SU-DHL-6 (cell line): Measurements from ENCODE around the gene OTULIN.

Source experiments
- H2AFZ ChIP-seq: fragments of 200-600 bp; sonication (generic); 2 replicates; pipeline ENCODE4 v1.6.1; 2014; ENCODE audit warnings: low read depth, mild to moderate bottlenecking, moderate library complexity, mixed read lengths, antibody characterized with exemption, low read length; ENCODE audit not compliant: severe bottlenecking
- H3F3A ChIP-seq: fragments of 200-600 bp; shearing (Covaris generic); 2 replicates; pipeline ENCODE4 v1.6.0; 2016; ENCODE audit warnings: antibody characterized with exemption, mild to moderate bottlenecking; ENCODE audit not compliant: insufficient read depth
- H3K27ac ChIP-seq: fragments of 200-600 bp; sonication (generic); 2 replicates; pipeline ENCODE4 v1.5.1; 2016; ENCODE audit warnings: low read depth, mild to moderate bottlenecking, low read length, moderate library complexity, mixed read lengths
- H3K27me3 ChIP-seq: fragments of 200-600 bp; sonication (generic), shearing (Covaris generic); 2 replicates; pipeline ENCODE4 v1.6.0; 2014; ENCODE audit warnings: mild to moderate bottlenecking, low read length
- H3K36me3 ChIP-seq: fragments of 200-600 bp; sonication (generic); 2 replicates; pipeline ENCODE4 v1.6.1; 2014; ENCODE audit warnings: mild to moderate bottlenecking, low read length, mixed read lengths
- H3K4me2 ChIP-seq: fragments of 300-600, 200-600 bp; shearing (Covaris generic), sonication (generic); 2 replicates; pipeline ENCODE4 v1.6.0; 2014; ENCODE audit warnings: low read length, low read depth, mild to moderate bottlenecking; ENCODE audit not compliant: poor library complexity, severe bottlenecking
- H3K4me3 ChIP-seq: fragments of 200-600 bp; sonication (generic); 2 replicates; pipeline ENCODE4 v1.5.1; 2014; ENCODE audit warnings: antibody characterized with exemption, low read length, mild to moderate bottlenecking, mixed read lengths; ENCODE audit not compliant: insufficient read depth, poor library complexity, severe bottlenecking
- H3K79me2 ChIP-seq: fragments of 200-600 bp; sonication (generic); 2 replicates; pipeline ENCODE4 v1.6.1; 2014; ENCODE audit warnings: mild to moderate bottlenecking, low read length, moderate library complexity; ENCODE audit not compliant: insufficient read depth
- H3K9ac ChIP-seq: fragments of 200-600 bp; sonication (generic); 2 replicates; pipeline ENCODE4 v1.7.0; 2014; ENCODE audit warnings: mild to moderate bottlenecking, low read length
- H3K9me2 ChIP-seq: fragments of 200-600 bp; sonication (generic); replicated peaks from 2 replicates; pipeline ENCODE4 v1.6.1; 2014; ENCODE audit warnings: low read length; ENCODE audit not compliant: insufficient read depth
- H3K9me3 ChIP-seq: fragments of 200-600 bp; sonication (generic); 2 replicates; pipeline ENCODE4 v1.6.1; 2014; ENCODE audit warnings: low read length, mixed read lengths; ENCODE audit not compliant: insufficient read depth
- H4K20me1 ChIP-seq: fragments of 200-600 bp; sonication (generic); 2 replicates; pipeline ENCODE4 v1.6.1; 2014; ENCODE audit warnings: low read depth, mild to moderate bottlenecking, antibody characterized with exemption, low read length, moderate library complexity, mixed read lengths
- CTCF ChIP-seq: fragments of 200-600 bp; sonication (generic); IDR thresholded peaks from one replicate; pipeline ENCODE4 v1.5.1; 2017; ENCODE audit warnings: antibody characterized with exemption, mild to moderate bottlenecking, low read length, moderate library complexity; ENCODE audit not compliant: insufficient read depth, poor library complexity, severe bottlenecking
- EZH2phosphoT487 ChIP-seq: fragments of 200-600 bp; sonication (generic), shearing (Covaris generic); conservative IDR thresholded peaks from 2 replicates; pipeline ENCODE4 v1.6.1; 2018; ENCODE audit warnings: mild to moderate bottlenecking, antibody characterized with exemption, low read length, moderate library complexity, mixed read lengths

OTULIN gene

GRCh38 chr5:14674983-14675854, 10.7 kb downstream of the OTULIN start:
- no peaks in the 10 kb centered on the region for H3K27me3 ChIP-seq
- no peaks in the 10 kb centered on the region for H3K9me3 ChIP-seq
- H4K20me1 ChIP-seq, result peaks cover 5% of the 10 kb centered on the region; the same call in 1 of the 2 replicates
- H3K4me3 ChIP-seq, result peak overlapping the region; percentile 42
- peak overlapping the region; percentile 91 for H3K4me2 ChIP-seq
- peak overlapping the region; percentile 32 for H2AFZ ChIP-seq
- peaks cover 17% of the 10 kb centered on the region; the same call in 1 of the 2 replicates for H3K36me3 ChIP-seq
- no peaks in the 10 kb centered on the region for H3K9me2 ChIP-seq
- peaks cover 28% of the 10 kb centered on the region for H3F3A ChIP-seq
- peak overlapping the region; percentile 86 for H3K27ac ChIP-seq
- TF ChIP-seq CTCF (no peak), EZH2phosphoT487 (no peak)
- peak overlapping the region; percentile 58 for H3K9ac ChIP-seq
- H3K79me2 ChIP-seq, result peaks cover 97% of the 10 kb centered on the region

GRCh38 chr5:14675865-14676300, 11.4 kb downstream of the OTULIN start:
- H3K9me3 ChIP-seq, result no peaks in the 10 kb centered on the region
- peaks cover 19% of the 10 kb centered on the region; the same call in 1 of the 2 replicates for H3K36me3 ChIP-seq
- no peaks in the 10 kb centered on the region for H3K9me2 ChIP-seq
- peaks cover 95% of the 10 kb centered on the region for H3K79me2 ChIP-seq
- H3K9ac ChIP-seq, result peak overlapping the region; percentile 58
- H3K27me3 ChIP-seq, result no peaks in the 10 kb centered on the region
- H2AFZ ChIP-seq, result peak overlapping the region; percentile 32
- H3K27ac ChIP-seq, result peak overlapping the region; percentile 86
- peaks cover 2% of the 10 kb centered on the region; the same call in 1 of the 2 replicates for H4K20me1 ChIP-seq
- peaks cover 28% of the 10 kb centered on the region for H3F3A ChIP-seq
- H3K4me2 ChIP-seq, result peak overlapping the region; percentile 91
- H3K4me3 ChIP-seq, result peak overlapping the region; percentile 42
- TF ChIP-seq EZH2phosphoT487 (no peak), CTCF (no peak)

GRCh38 chr5:14676320-14676719, 11.8 kb downstream of the OTULIN start:
- H2AFZ ChIP-seq, result no peak overlapping the region
- H3K9ac ChIP-seq, result peak overlapping the region; percentile 58

More at GRCh38 chr5:14676320-14676719, 11.8 kb downstream of the OTULIN start:
- Histone ChIP-seq H3K27me3 (no peaks in the 10 kb centered on the region), H3K79me2 (peaks cover 91% of the 10 kb centered on the region), H4K20me1 (no peaks in the 10 kb centered on the region; the same call in 1 of the 2 replicates), H3K9me2 (no peaks in the 10 kb centered on the region), H3K36me3 (peaks cover 20% of the 10 kb centered on the region; the same call in 1 of the 2 replicates), H3K27ac (peak overlapping the region; percentile 86), H3K4me2 (peak overlapping the region; percentile 91), H3K4me3 (peak overlapping the region; percentile 42), H3F3A (peaks cover 28% of the 10 kb centered on the region), H3K9me3 (no peaks in the 10 kb centered on the region)
- TF ChIP-seq EZH2phosphoT487 (no peak), CTCF (no peak)
